Medulla oblongata (tissue), 1 donor: Measurements from ENCODE around the gene KCNQ1.

Experiments used
- DNase-seq: peaks from one replicate; pipeline ENCODE4 v3.0.0-alpha.2; 2015; ENCODE audit errors: extremely low spot score

The KCNQ1 gene

DNA sequence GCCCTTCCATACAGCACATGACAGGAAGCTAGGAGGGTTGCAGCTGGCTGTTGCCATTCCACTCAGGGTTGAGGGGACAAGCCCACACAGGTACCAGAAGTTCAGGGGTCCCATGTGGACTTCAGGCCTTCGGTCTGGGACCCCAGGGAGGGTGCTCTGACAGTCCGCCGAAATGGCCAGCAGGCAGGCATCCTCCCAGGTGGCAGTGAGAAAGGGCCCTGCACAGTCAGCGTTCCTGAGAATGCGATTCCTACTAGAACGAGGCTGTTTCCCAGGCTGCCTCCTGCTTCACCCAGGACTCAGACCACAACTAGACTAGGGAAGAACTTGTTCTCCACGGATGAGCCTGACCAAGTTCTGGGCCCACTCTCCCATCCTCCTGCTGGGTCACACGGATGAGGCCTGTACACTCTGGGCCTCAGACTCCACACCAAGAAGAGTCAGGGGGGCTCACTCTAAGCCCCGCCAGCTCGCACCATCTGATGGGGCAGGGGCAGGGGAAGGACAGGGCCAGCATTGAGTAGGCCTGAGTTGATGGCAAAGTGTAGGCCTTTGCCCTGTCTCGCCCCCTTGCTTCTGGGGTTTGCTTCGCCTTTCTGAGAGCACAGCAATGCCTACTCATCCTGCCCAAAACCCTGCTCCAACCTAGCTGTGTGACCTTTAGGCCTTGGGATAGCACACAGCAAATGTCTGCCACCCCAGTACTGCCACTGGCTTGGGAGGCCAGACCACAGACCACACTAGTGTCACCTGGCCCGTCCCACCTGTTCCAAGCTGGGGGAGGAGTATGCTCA, 241.0 kb downstream of the KCNQ1 start:
- no peak for DNase-seq

GRCh38 chr11:2686360-2687222, 241.8 kb downstream of the KCNQ1 start:
- no peak for DNase-seq

DNA sequence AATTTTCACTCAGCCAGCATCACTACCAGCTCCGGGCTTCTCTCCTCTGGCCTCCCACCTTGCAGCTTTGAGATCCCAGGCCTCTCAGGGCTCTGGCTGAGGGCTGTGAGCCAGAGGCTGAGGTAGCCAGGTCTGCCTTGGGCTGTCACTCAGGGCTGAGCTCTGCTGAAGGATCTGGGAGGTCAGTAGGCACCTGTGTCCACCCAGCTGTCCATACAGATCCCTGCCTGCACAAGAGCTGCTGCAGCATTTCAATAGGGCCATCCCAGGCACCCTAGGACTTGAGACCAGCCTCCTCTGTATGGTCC, 242.4 kb downstream of the KCNQ1 start:
- DNase-seq: no peak

- no peak for DNase-seq
These were observed 243.0 kb downstream of the KCNQ1 start for GRCh38 chr11:2687782-2688191.

- no peak for DNase-seq
These were observed 243.8 kb downstream of the KCNQ1 start for GRCh38 chr11:2688381-2689231.

GRCh38 chr11:2689651-2690575, 245.1 kb downstream of the KCNQ1 start:
- DNase-seq: no peak

DNA sequence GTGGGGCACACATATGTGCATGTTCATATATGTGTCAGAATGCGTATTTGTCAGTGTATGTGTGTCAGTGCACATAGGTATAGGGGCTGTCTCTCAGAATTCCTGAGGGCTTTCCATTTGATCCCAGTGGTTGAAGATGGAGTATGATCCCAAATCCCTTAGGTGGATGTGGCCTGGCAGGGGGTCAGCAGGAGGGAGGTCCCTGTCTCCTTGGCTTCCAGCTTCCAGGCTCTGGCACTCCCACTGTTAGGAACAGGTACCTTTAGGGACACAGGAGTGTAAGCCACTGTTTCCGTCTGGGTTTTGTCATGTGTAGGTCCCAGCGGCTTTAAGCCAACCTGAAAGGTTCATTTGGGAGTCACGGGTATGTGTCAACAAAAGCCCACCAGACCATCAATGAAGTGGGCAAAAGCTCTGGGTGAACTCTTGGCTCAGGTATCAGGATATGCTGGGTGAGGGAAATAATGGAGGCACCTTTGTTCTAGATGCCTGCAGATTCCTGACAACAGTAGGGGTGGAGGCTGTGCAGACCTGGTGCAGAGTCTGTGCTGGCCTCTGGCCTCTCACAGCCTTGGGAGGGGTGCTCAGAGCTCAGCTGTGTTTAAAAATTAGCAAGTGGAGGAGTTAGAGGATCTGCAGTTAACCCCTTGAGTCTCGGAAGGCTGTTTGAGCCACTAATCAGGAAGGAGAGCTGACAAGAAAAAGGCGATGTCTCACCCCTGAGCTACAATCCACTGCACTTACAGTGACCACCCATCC, 246.0 kb downstream of the KCNQ1 start:
- no peak for DNase-seq

DNA sequence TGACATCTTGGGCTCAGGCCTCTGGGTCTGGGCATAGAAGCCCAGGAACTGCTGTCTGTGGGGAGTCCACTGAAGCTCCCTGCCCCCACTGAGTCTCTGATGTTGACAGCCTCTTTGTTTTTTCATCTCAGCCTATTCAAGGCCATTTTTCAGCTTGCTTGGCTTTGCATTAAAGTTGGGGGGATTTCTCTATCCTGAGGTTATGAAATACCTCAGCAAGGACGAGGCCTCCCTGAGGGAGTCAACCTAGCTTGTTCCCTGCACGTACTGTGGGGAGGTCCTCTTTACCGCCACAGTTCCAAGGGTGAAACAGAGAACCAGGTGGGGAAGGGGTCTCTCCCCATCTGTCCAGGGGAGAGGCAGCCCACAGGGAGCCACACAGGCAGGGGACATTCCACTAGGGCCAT, 246.6 kb downstream of the KCNQ1 start:
- no peak for DNase-seq

- no peak for DNase-seq
These were observed 247.4 kb downstream of the KCNQ1 start for GRCh38 chr11:2691991-2692875.

GRCh38 chr11:2693271-2694261, 248.8 kb downstream of the KCNQ1 start:
- no peak for DNase-seq

GRCh38 chr11:2694495-2694894, 249.7 kb downstream of the KCNQ1 start:
- no peak for DNase-seq

DNA sequence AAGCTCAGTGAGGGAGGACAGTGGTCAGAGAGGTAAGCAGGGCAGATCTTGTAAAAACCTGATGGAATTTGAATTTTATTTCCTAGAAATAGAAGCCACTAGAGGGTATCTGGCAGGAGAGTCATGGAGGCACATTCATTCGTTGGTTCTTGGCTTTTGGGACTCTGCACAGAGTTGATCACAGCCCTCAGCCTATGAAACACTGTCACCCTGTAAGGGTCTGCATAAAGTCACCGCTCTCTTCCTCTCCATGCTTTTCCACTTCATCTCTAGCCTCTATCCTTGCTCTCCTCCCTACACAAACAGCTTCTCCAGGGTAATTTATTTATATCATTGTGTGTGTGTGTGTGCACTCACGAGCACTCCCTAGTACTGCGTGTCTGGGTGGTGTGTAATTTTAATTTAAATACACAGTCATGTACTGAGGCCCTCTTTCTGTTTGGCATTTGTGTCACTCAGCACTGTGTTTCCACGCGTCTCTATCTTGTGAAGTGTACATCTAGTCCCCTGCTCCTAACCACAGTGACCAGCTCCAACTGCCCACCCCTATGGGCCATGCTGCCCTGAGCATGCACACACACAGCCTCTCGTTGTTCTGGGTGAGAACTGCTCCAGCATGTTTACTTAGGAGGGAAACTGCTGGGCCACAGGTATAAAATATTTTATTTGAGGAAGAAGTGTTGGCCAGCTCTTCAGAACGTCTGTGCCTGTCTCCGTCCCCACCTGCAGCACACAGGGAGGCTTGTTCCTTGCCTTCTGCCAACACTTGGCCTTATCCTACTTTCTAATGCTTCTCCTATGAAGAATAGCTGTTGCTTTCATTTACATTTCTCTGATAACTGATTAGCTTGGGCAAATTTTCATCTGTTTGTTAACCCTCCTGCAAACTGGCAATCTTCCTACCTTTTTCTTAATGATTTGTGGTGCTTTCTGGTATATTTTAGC, 250.5 kb downstream of the KCNQ1 start:
- no peak for DNase-seq

DNA sequence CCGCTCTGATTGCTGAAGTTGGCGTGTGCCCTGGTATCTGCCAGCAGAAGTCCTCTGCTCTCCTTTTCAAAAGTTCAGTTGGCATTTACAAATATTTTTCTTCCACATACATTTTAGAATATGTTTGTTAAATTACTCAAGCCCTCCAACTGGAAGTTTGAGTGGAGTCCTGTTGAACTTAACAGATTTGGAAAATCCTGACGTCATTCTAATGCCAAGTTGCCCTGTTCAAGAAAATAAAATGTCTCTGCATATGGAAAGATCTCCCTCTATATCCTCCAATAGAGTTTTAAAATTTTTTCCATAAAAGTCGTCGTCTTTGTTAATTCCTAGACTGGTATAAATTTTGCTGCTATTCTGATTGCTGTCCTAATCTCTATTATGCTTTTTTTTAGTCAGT, 251.6 kb downstream of the KCNQ1 start:
- no peak for DNase-seq

DNA sequence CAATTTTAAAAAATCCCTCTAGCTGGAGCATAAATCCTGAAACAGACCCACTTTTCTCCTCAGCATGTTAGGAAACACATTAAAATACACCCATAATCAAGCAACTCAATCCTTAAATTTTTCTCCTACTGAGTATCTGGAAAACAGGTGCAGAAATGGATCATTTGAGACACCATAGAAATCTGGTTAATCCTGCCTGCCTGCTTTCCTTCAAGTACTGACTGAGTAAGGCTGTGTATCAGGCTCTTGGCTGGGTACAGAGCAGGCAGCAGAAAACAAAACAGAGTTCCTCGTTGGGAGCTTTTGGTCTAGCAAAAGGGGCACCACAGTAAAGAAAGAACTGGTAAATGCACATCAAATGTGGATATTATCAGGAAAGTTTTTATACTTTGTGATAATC, 253.1 kb downstream of the KCNQ1 start:
- DNase-seq: no peak

- no peak for DNase-seq
These were observed 253.8 kb downstream of the KCNQ1 start for GRCh38 chr11:2698386-2699184.

DNA sequence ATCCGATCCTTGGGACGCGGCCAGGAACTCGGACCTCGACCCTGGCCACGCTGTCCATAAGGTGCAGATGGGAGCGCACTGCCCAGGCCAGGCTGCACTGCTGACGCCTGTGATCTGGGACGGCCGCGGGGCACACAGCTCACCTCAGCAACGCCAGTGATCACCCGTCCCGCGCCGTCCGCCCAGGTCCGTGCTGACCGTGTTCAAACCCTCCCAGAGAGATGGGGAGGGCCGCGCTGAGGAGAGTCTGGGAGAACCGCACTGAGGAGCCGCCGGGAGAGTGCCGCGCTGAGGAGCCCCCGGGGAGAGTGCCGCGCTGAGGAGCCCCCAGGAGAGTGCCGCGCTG, 254.3 kb downstream of the KCNQ1 start:
- DNase-seq: no peak
